ENCODE results near the gene KRT27.
"Not testable (repeated sequence)": the region's sequence is repeated elsewhere in the genome, so short reads cannot be mapped to it uniquely, and the experiment has no call there.

The KRT27 gene

DNA sequence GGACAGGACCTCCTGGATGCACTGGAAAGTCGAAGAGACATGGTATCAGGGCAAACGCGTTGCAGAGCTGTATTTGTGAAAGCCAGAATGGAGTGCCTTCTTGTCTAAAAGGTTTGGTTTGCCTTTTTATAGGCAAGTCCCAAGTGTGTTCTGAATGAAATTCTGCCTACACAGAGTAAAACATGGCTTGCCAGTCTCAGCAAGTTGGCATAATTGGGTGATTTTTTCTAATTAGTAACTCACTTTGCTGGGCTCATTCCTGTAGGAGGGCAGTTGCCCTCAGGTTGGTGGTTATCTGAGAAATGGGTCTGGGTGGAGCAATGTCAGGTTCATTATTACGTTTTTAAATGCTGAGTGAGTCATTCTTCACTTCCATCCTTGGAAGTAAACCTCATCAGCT is 27.1 kb downstream of the KRT27 start, which contains the start of gene KRT25:
KRT25 (minus strand) TSS at position 101 of the 400 bp plus-strand sequence; CDS start at position 41, 60 bp downstream.
- no peak for DNase-seq (ENCODE audit: low spot score)

- DNase-seq (ENCODE audit: low spot score): no peak
Measured at GRCh38 chr17:40753804-40754203, 28.5 kb downstream of the KRT27 start.

- DNase-seq (ENCODE audit: low spot score): no peak
Measured at GRCh38 chr17:40751065-40751464, 31.3 kb downstream of the KRT27 start.

- DNase-seq (ENCODE audit: low spot score): no peak
Measured at GRCh38 chr17:40750391-40750790, 32.0 kb downstream of the KRT27 start.

GRCh38 chr17:40748666-40749065 is 33.7 kb downstream of the KRT27 start:
- DNase-seq (ENCODE audit: low spot score): not testable (repeated sequence)

GRCh38 chr17:40738553-40738952 is 43.8 kb downstream of the KRT27 start:
- DNase-seq (ENCODE audit: low spot score): no peak

DNA sequence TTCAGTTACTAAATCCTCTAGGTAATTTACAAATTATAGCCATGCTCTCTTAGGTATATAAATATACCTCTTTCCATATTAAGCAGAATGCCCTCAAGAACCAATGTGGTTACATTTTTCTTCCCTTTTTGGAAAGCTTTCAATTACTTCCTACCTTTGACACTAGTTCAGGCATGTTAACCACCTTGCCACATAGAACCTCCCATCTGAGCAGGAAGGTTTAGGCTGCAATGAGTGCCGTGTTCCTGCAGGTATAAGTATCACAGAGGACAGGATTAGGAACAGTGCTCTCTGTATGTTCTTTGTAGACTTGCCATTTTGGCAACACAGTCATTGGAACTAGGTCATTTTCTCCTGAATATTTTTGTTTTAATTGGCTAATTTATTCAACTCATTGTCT is 47.3 kb downstream of the KRT27 start:
- DNase-seq (ENCODE audit: low spot score): no peak

- no peak for DNase-seq (ENCODE audit: low spot score)
Measured at GRCh38 chr17:40734018-40734417, 48.3 kb downstream of the KRT27 start.

GRCh38 chr17:40730970-40731369 is 51.4 kb downstream of the KRT27 start:
- DNase-seq (ENCODE audit: low spot score): no peak

- DNase-seq (ENCODE audit: low spot score): no peak
Measured at GRCh38 chr17:40727447-40728231, 54.7 kb downstream of the KRT27 start.

GRCh38 chr17:40726919-40727318 is 55.4 kb downstream of the KRT27 start:
- peak; percentile 22 for DNase-seq (ENCODE audit: low spot score)
